HG03066 (cell line): Measurements from ENCODE around the gene ILF2.
"Not testable (repeated sequence)": the region's sequence is repeated elsewhere in the genome, so short reads cannot be mapped to it uniquely, and the experiment has no call there.

Experiments used
- ATAC-seq: cut with Tn5 transposase; IDR thresholded peaks from one replicate; pipeline ENCODE4 v1.9.1; 2021; ENCODE audit warnings: low read depth; ENCODE audit not compliant: unreplicated experiment

The ILF2 gene

DNA sequence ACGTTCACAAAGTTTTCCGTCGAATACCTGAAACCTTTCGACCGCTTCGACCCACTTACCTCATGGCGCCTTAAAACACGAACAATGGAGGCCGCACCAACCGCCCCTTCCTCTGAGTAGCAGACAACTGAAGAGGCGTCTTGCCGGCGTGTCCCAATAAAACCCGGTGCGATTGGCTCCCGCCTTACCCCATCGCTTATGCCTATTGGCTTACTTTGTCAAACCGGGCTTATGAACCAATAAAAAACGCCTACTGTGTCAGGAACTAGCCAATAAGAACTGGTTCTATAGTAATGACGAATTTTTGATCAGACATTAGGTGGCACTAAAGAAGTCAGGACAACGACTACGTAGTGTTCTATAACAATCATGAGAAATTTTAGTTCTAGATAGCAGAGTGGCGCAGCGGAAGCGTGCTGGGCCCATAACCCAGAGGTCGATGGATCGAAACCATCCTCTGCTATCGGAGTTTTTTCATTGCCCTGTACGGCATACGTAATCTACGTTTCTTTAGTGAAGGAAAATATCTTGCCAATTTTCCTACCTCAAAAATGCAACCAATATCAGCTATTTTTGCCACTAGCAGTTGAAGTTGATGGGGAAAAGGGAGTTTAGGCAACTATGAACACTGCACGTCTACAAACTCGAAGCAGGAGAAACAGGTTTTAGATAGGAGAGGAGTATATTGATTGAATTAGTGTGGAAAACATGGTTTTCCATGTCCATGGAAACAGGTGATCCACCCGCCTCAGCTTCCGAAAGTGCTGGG lies at the start of gene ILF2:
TSS of gene ILF2 (minus strand) at position 135 of the 769 bp plus-strand sequence. CDS start at position 64, 71 bp downstream.
- peak; percentile 97 for ATAC-seq

DNA sequence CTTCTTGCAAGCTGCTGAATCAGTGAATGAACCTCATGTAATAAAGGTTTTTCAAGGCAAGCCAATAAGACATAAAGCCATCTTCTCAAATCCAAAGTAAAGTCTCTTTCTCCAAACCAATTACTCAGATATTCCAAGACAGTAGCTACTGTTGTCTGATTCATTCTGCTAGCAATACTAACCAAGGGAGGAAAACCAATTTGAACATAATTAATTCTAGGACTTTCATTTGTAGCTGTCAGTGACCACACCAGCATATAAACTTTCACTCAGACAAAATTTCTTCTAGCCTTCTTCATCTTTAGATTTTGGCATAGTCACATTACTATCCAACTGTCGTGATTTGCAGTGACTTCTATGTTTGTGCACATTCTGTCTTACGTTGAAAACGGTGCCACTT lies 46.5 kb upstream of the ILF2 start:
- no peak for ATAC-seq

GRCh38 chr1:153716211-153716610 lies 45.4 kb upstream of the ILF2 start:
- not testable (repeated sequence) for ATAC-seq

- no peak for ATAC-seq
Observed at GRCh38 chr1:153711026-153711425, 40.2 kb upstream of the ILF2 start.

DNA sequence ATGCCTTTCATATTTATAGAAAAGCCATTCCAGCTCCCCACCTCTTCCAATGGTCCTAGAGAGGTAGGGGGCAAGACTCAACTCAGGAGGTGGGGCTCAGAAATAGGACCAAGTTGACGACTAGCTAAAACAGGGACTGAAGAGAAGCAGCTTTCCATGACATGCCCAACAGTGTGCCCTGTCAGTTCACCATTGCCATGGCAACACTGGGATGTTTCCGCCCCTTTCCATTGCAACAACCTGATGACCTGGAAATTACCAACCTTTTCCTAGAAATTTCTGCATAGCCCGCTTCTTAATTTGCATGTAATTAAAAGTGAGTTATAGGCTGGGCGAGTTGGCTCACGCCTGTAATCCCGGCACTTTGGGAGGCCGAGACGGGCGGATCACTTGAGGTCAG lies 34.7 kb upstream of the ILF2 start:
- no peak for ATAC-seq

- no peak for ATAC-seq
Observed at GRCh38 chr1:153699768-153700167, 29.0 kb upstream of the ILF2 start.

DNA sequence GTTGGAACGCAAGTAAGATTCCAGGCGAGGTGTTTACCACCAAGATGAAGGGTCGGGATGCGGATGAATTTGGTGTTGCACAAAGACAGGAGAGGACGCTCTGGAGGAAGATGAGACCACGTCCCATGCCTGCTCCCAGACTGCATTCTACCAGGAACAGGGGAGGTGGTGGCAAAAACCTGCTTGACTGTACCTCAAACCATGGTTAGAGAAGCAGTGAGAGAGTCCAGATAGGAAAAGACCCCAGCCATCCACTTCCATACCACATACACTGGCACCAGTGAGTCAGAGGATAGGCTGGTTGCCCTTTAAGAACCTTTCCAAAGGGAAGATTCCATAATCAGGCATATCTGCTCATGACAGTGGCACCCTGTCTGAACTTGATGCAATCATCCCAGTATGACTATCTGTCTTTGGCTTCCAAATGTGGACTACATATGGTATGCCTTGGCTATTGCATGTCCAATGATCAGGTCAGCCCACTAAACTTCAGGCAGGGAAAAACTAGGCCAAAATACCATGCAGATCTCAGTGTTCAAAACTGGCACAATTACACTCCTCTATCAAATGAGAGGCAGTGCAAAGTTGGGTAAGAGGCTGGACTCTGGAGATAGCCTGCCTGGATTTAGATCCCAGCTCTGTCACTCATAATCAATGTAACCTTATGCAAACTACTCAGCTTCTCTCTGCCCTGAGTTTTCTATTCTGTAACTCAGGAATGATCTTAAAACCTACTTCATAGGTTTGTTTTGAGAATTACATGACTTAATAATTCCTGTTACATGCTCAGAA lies 28.3 kb upstream of the ILF2 start:
- no peak for ATAC-seq

GRCh38 chr1:153698020-153698922 lies 27.5 kb upstream of the ILF2 start:
- no peak for ATAC-seq

GRCh38 chr1:153697191-153698019 lies 26.6 kb upstream of the ILF2 start:
- ATAC-seq = no peak

- no peak for ATAC-seq
Observed at GRCh38 chr1:153696741-153697140, 25.9 kb upstream of the ILF2 start.

DNA sequence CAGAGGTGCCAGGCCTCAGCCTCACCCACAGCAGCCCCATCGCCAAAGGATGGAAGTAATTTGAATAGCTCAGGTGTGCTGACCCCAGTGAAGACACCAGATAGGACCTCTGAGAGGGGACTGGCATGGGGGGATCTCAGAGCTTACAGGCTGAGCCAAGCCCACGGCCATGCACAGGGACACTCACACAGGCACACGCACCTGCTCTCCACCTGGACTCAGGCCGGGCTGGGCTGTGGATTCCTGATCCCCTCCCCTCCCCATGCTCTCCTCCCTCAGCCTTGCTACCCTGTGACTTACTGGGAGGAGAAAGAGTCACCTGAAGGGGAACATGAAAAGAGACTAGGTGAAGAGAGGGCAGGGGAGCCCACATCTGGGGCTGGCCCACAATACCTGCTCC lies 22.7 kb upstream of the ILF2 start:
- ATAC-seq = no peak

DNA sequence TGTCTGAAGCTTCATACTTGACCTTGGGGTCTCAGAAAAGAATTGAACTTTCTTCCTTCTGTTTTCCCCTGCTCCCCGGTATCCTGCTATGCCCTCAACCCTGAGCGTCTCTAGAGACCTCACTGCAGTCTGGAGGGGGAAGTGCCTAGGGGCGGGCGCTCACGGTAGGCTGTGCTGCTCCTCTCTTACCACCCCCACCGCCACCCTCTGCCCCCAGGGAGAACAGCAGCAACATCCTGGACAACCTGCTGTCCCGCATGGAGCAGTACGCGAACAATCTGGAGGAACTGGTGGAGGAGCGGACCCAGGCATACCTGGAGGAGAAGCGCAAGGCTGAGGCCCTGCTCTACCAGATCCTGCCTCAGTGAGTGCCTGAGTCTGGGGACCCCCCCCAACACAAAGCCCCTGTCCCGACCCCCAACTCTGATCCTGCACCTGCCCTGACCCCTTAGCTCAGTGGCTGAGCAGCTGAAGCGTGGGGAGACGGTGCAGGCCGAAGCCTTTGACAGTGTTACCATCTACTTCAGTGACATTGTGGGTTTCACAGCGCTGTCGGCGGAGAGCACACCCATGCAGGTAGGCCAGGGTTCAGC lies 18.0 kb upstream of the ILF2 start:
- ATAC-seq = no peak

DNA sequence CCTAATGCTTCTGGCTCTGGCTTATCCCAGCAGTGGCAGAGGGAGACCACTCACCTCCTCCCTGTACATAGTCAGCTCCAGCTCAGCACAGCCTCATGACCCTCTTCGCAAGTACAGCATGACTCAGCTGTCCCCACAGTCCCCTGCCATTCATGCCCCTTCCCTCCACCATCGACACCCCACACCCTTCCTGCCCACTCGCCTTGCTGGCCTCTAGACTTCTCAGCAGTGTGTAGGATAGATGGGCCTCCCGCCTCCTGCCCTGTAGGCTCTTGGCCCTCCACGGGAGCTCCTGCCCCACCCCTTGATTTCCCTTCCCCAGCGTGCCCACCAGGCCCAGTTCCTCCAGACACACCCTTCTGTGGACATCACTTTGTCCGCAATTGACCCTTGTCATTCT lies 17.5 kb upstream of the ILF2 start:
- no peak for ATAC-seq

DNA sequence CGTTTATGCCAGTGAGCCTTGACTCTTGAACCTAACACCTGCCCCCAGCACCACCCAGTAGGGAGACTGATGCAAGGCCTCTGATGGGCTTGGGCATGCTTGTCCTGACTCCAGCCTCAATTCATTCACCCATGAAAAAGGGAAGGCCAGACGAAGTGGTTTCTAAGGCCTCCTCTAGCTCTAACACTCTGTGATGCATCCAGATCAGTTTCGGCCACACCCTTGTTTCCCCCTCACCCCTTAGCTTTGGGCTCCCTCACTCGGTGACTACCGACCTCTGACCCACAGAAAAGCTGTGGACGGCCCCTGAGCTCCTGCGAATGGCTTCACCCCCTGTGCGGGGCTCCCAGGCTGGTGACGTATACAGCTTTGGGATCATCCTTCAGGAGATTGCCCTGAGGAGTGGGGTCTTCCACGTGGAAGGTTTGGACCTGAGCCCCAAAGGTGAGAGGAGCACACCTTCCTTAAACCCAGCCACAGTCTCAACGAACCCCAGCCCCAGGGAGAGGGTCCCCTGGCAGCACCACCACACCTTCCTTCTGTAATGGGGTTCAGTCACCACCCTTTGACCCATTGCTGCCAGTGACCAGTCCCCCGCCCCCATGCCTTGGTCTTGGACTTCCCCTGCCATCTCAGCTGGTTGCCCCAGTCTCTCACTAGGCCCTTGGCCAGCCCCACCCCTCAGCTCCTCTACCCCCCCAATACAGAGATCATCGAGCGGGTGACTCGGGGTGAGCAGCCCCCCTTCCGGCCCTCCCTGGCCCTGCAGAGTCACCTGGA lies 16.7 kb upstream of the ILF2 start:
- ATAC-seq = no peak

DNA sequence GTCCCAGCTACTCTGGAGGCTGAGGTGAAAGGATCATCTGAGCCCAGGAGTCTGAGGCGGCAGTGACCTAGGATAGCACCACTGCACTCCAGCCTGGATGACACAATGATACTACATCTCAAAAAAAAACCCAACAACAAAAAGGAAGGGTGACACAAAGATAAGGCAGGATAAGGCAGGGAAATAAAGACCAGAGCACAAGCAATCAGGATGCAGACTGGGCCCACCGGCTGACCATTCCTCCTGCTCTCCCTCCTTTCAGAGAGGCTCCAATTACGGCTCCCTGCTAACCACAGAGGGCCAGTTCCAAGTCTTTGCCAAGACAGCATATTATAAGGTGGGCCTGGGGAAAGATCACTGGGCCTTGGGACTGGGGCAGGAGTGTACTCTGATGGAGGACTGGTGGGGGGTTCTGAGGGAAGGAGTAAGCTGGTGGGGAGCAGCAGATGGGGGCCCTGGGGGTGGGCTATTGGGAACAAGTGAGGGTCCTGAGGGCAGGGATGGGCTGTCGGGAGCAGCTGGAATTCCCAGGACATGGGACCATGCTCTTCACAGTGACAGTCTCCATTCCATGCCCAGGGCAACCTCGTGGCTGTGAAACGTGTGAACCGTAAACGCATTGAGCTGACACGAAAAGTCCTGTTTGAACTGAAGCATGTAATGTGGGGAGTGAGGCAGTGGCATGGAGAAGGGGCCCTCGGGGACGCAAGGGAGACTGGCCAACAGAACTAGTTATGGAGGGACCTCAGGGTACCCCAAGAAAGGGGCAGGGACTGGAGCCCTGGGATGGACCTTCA lies 14.9 kb upstream of the ILF2 start:
- no peak for ATAC-seq

DNA sequence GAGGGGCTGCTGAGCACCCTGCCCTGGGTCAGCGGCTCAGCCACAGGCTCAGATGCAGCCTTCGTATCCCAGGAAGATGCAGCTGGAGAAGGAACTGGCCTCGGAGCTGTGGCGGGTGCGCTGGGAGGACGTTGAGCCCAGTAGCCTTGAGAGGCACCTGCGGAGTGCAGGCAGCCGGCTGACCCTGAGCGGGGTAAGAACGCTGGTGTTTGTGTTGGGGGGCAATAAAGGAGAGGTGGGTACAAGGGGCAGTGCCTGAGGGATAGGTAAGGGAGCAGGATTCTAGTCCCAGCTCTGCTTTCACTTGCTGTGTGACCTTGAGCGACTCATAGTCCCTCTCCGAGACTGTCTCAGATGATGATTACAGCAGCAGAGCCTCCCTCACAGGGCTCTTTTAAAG lies 14.1 kb upstream of the ILF2 start:
- no peak for ATAC-seq

- ATAC-seq = no peak
Observed at GRCh38 chr1:153683854-153684253, 13.1 kb upstream of the ILF2 start.

- no peak for ATAC-seq
Observed at GRCh38 chr1:153682730-153683129, 11.9 kb upstream of the ILF2 start.
